GM12873 (cell line): ENCODE data around the gene ARHGEF19.

ENCODE experiments used
- TF ChIP-seq, protein P1 (sequence below): IDR thresholded peaks from 2 replicates; pipeline ENCODE4 v1.5.1; 2012; ENCODE audit warnings: low read depth, mild to moderate bottlenecking, moderate library complexity, low read length, control low read depth; ENCODE audit not compliant: insufficient read depth; ENCODE audit errors: missing control alignments

The ARHGEF19 gene

GRCh38 chr1:16235347-16235746 is 22.9 kb upstream of the ARHGEF19 start:
- TF ChIP-seq, protein P1, sequence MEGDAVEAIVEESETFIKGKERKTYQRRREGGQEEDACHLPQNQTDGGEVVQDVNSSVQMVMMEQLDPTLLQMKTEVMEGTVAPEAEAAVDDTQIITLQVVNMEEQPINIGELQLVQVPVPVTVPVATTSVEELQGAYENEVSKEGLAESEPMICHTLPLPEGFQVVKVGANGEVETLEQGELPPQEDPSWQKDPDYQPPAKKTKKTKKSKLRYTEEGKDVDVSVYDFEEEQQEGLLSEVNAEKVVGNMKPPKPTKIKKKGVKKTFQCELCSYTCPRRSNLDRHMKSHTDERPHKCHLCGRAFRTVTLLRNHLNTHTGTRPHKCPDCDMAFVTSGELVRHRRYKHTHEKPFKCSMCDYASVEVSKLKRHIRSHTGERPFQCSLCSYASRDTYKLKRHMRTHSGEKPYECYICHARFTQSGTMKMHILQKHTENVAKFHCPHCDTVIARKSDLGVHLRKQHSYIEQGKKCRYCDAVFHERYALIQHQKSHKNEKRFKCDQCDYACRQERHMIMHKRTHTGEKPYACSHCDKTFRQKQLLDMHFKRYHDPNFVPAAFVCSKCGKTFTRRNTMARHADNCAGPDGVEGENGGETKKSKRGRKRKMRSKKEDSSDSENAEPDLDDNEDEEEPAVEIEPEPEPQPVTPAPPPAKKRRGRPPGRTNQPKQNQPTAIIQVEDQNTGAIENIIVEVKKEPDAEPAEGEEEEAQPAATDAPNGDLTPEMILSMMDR = no peak

DNA sequence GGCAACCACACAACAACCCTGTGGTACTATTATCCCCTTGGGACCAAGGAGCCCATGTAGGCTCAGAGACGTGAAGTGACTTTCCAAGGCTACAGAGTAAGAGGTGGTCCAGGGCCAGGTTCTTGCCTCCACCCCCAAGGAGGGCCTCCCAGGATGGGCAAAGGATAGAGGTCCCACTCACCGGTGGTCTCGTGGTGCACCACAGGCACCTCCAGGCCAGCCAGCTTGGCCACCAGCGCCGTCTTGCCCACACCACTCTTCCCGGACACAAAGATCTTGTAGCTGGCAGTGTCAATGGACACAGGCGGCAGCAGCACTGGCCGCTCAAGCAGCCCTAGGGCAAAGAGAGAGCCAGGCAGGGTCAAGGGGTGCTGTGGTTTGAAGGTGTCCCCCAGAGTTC is 21.0 kb upstream of the ARHGEF19 start:
- TF ChIP-seq, protein P1 = no peak

GRCh38 chr1:16232316-16232710 is 19.9 kb upstream of the ARHGEF19 start:
- TF ChIP-seq, protein P1 = no peak

- TF ChIP-seq, protein P1 = no peak
These were observed 19.2 kb upstream of the ARHGEF19 start for GRCh38 chr1:16231331-16232315.

- TF ChIP-seq, protein P1 = no peak
These were observed 18.3 kb upstream of the ARHGEF19 start for GRCh38 chr1:16230744-16231143.

DNA sequence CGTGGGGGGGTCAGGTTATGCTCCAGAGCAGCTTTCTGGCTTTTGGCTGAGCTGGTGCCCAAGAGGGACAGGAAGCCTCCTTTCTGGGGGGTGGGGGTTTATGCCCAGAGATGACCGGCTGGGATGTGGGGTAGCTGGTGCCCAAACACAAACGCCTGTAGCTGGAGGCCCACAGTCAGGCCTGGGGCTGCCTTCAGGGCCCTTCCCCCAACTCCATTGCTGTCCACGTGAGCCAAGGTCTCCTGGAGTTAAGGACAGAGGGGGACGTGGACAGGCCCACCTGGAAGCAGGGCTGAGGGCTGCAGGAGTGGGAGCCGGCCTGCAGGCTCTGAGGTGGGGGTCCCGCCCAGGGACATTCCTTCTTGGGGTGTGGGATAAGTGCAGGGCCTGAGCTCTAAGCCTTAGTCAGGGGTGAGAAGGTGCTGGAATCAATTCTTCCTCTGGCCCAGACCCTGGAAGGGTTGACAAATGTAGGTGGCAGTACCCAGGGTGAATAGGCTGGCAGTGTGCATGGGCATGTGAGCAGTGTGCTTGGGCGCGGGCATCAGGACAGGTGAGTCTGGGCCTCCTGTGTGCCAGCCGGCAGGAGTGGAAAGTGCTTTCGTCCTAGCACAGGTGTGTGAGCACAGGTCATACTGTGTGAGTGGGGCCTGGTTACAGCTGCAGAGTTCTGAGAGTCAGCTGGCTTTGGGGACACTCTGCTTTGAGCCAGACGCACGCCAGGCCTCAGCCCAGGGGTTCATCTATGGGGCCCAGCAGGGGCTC is 17.7 kb upstream of the ARHGEF19 start:
- TF ChIP-seq, protein P1 = no peak

DNA sequence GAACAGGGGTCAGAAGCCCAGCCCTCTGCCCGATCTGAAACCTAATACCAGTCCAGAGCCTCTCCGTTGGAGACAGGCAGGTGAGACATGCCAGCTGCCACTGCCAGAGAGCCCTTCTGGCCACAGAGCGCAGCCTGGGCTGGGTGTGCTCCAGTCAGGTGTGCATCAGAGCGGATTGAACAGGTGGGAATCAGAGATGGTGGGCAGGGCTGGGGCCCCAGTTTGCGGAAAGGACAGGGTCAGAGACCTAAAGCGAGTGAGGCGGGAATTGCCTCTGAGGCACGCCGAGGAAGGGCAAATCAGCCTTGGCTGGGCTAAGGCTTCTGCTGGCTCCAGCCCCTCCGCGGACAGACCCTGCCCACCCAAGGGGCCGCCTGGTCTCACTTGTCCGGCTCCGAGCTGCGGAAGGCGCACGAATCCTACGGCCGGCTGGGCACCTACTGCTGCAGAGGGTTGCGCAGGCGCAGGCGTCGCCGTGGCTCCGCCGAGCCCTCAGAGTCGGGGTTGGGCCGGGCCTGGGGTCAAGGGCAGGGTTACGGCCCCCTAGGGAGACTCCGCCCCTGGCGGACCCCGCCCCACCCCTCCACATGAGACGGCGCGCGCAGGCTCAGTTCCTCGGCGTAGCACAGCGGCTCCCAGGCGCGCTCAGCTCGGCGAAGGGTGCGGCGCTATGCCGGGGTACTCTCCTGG is 14.2 kb upstream of the ARHGEF19 start:
- TF ChIP-seq, protein P1 = no peak
